HepG2 (cell line): ENCODE results near the gene ELOVL7. TPM values are rescaled to one million over a fixed set of nuclear protein-coding genes. Genes with fewer than 3 reads are reported as not detected.

Source experiments
- FIP1L1 ChIP-seq: fragments of 200-400 bp; formaldehyde crosslinking; IDR thresholded peaks from 2 replicates; pipeline ENCODE4 v1.6.1; 2018; ENCODE audit warnings: low read depth, mild to moderate bottlenecking, low read length, moderate library complexity, borderline replicate concordance; ENCODE audit not compliant: insufficient read depth
- KLF9 ChIP-seq: IDR thresholded peaks from 2 replicates; pipeline ENCODE4 v1.6.1; 2016; ENCODE audit warnings: low read depth
- KMT2A ChIP-seq: sonication (generic); formaldehyde crosslinking; IDR thresholded peaks from 2 replicates; pipeline ENCODE4 v1.4.0; 2020; ENCODE audit warnings: missing genetic modification reagents
- PCBP2 ChIP-seq: fragments of 200-400 bp; formaldehyde crosslinking; optimal IDR thresholded peaks from 2 replicates; pipeline ENCODE3; 2018; ENCODE audit warnings: low read length, low read depth; ENCODE audit not compliant: poor library complexity, severe bottlenecking
- PHB2 ChIP-seq: fragments of 450-650 bp; IDR thresholded peaks from 2 replicates; pipeline ENCODE4 v1.6.1; 2018; ENCODE audit not compliant: partially characterized antibody
- PRPF4 ChIP-seq: fragments of 200-400 bp; formaldehyde crosslinking; IDR thresholded peaks from 2 replicates; pipeline ENCODE4 v1.6.1; 2016; ENCODE audit warnings: low read length, low read depth; ENCODE audit not compliant: poor library complexity, severe bottlenecking
- PTBP1 ChIP-seq: fragments of 200-400 bp; formaldehyde crosslinking; IDR thresholded peaks from 2 replicates; pipeline ENCODE4 v1.6.1; 2018; ENCODE audit warnings: low read length, low read depth; ENCODE audit not compliant: poor library complexity, severe bottlenecking
- SIN3A ChIP-seq: IDR thresholded peaks from 2 replicates; pipeline ENCODE4 v1.6.1; 2011; ENCODE audit warnings: low read depth, mild to moderate bottlenecking, control low read depth, low read length, borderline replicate concordance
- SMAD1 ChIP-seq: sonication (generic); formaldehyde crosslinking; IDR thresholded peaks from 2 replicates; pipeline ENCODE4 v1.4.0; 2020; ENCODE audit warnings: missing genetic modification reagents, low read depth, mild to moderate bottlenecking, borderline replicate concordance
- SOX5 ChIP-seq: IDR thresholded peaks from 2 replicates; pipeline ENCODE4 v1.6.1; 2016; ENCODE audit warnings: borderline replicate concordance
- TMF1 ChIP-seq: sonication (generic); formaldehyde crosslinking; IDR thresholded peaks from 2 replicates; pipeline ENCODE4 v1.8.1; 2022; ENCODE audit warnings: low read depth, missing genetic modification reagents
- ZBTB38 ChIP-seq: sonication (generic); formaldehyde crosslinking; IDR thresholded peaks from 2 replicates; pipeline ENCODE4 v1.5.1; 2020; ENCODE audit warnings: mild to moderate bottlenecking, missing genetic modification reagents
- ZFP90 ChIP-seq: sonication (generic); formaldehyde crosslinking; IDR thresholded peaks from 2 replicates; pipeline ENCODE4 v1.8.0; 2022; ENCODE audit warnings: missing genetic modification reagents, mild to moderate bottlenecking, inconsistent platforms, borderline replicate concordance
- ZFP91 ChIP-seq: sonication (generic); formaldehyde crosslinking; IDR thresholded peaks from 2 replicates; pipeline ENCODE4 v1.9.0; 2022; ENCODE audit warnings: missing genetic modification reagents, mild to moderate bottlenecking, borderline replicate concordance
- ZNF224 ChIP-seq: sonication (generic); formaldehyde crosslinking; IDR thresholded peaks from 2 replicates; pipeline ENCODE4 v1.5.0; 2020; ENCODE audit warnings: mild to moderate bottlenecking, missing genetic modification reagents
- ZNF569 ChIP-seq: sonication (generic); formaldehyde crosslinking; IDR thresholded peaks from 2 replicates; pipeline ENCODE4 v1.5.0; 2020; ENCODE audit warnings: mild to moderate bottlenecking, missing genetic modification reagents, moderate library complexity, borderline replicate concordance
- ZNF670 ChIP-seq: sonication (generic); formaldehyde crosslinking; IDR thresholded peaks from 2 replicates; pipeline ENCODE4 v1.8.0; 2022; ENCODE audit warnings: mild to moderate bottlenecking, missing genetic modification reagents, borderline replicate concordance
- ZNF7 ChIP-seq: IDR thresholded peaks from 2 replicates; pipeline ENCODE4 v1.6.1; 2016; ENCODE audit warnings: missing biosample characterization, missing genetic modification reagents
- ZNF784 ChIP-seq: sonication (generic); formaldehyde crosslinking; IDR thresholded peaks from 2 replicates; pipeline ENCODE4 v1.5.1; 2020; ENCODE audit warnings: missing genetic modification reagents, mild to moderate bottlenecking, borderline replicate concordance
- ZNF839 ChIP-seq: sonication (generic); formaldehyde crosslinking; IDR thresholded peaks from 2 replicates; pipeline ENCODE4 v1.4.0; 2020; ENCODE audit warnings: missing genetic modification reagents, mild to moderate bottlenecking, borderline replicate concordance
- ZNF841 ChIP-seq: sonication (generic); formaldehyde crosslinking; IDR thresholded peaks from 2 replicates; pipeline ENCODE4 v1.8.1; 2023; ENCODE audit warnings: missing genetic modification reagents, borderline replicate concordance
- ZSCAN12 ChIP-seq: sonication (generic); formaldehyde crosslinking; IDR thresholded peaks from 2 replicates; pipeline ENCODE4 v1.9.0; 2021; ENCODE audit warnings: mild to moderate bottlenecking, missing genetic modification reagents
- polyA plus RNA-seq, 8 experiments: library from polyadenylated mRNA; depleted of rRNA in 3 of 8; stranded (reverse) in 7 of 8; unstranded in 1 of 8; fragments of >200 nt; fragmentation: Illumina TruSeq in 4 of 8; extraction: Trizol in 4 of 8; gene quantifications; 2 replicates each; pipeline versions ENCODE4 v1.2.1 to v1.2.3, GENCODE V29; 2011 to 2016; ENCODE audit warnings: low read depth in 4 of 8, missing spikeins in 1 of 8, mixed read lengths in 1 of 8; ENCODE audit not compliant: insufficient read depth in 1 of 8
- total RNA-seq, 5 experiments: library from RNA; depleted of rRNA; stranded (reverse); fragments of >200 nt; fragmentation: Illumina TruSeq; extraction: Trizol; gene quantifications; 2 replicates each; pipeline ENCODE4 v1.2.3, GENCODE V29; 2016; ENCODE audit warnings: low read depth in 1 of 5

ELOVL7 gene
- total and polyA plus RNA-seq, 2 of the 13 experiments (the other 11 are each of a cell fraction or from before 2014, with no cell fraction given): 4.5 to 7.3 TPM

- TF ChIP-seq ZFP91 (CRISPR knock-in tag) (peak; percentile 67; the same call in 1 of the 2 replicates), KLF9 (no peak), PTBP1 (no peak), ZNF7 (no peak), ZNF569 (no peak), SOX5 (CRISPR knock-in tag) (no peak), KMT2A (CRISPR knock-in tag) (no peak), PHB2 (no peak), ZFP90 (no peak), ZNF224 (CRISPR knock-in tag) (no peak), TMF1 (CRISPR knock-in tag) (no peak), SIN3A (no peak), ZSCAN12 (CRISPR knock-in tag) (no peak), ZNF670 (CRISPR knock-in tag) (no peak), FIP1L1 (no peak), ZBTB38 (peak; percentile 44; the same call in 1 of the 2 replicates), PRPF4 (no peak), ZNF784 (CRISPR knock-in tag) (no peak), PCBP2 (no peak), SMAD1 (CRISPR knock-in tag) (no peak), ZNF839 (CRISPR knock-in tag) (no peak), ZNF841 (CRISPR knock-in tag) (peak; percentile 48; the same call in 1 of the 2 replicates)
These were observed at the start of gene ELOVL7 (continued) for GRCh38 chr5:60843936-60844905.
